Measurements from ENCODE around the gene KCNQ1.

DNA sequence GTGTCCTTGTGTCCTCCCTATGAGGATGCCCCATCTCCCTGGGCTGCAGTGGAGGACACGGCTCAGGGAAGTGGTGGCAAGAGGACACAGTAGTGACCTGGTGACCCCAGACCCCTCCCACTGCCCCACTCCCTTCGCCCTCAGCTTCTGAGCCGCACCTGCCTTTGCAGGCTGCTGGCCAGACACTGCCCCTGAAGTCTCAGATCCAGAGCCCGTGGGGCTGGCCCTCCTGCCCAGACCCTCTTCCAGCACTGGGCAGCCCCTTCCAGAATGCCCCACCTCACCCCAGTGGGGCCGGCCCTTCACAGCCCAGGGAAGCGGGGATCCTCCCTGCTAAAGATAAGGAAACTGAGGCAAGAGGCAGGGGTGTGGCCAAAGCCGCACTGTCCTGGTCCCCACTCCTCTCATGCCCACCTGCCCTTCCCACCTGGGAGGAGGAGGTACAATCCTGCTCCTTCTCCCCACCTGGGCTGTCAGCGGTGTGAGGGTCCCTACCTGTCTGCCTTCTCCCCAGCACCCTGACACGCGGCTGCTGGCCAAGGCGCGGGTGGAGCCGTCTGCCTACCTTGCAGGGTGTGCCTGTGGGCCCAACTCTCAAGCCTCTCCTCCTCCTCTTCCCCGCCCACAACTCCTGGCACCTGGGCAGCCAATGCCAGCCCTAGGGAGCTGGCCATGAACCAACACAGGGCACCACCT is 17.8 kb upstream of the KCNQ1 start:
- TF ChIP-seq POLR2A (IDR thresholded peaks at IDR 0.05) (no peak), CTCF (IDR thresholded peaks at IDR 0.05) (no peak), EP300 (IDR thresholded peaks at IDR 0.05) (no peak)
